Testis (tissue), 3 donors: ENCODE results near the gene SCRG1. TPM values are rescaled to one million over a fixed set of nuclear protein-coding genes. Genes with fewer than 3 reads are reported as not detected.

ENCODE experiments used
- DNase-seq: peaks from one replicate; pipeline ENCODE4 v3.0.0-alpha.2; 2019
- H3K27ac ChIP-seq, 2 donors: fragments of 200-600 bp; sonication (generic); one replicate each; pipeline ENCODE4 v1.5.1; 2019
- H3K27me3 ChIP-seq: fragments of 200-600 bp; sonication (generic); one replicate; pipeline ENCODE4 v1.5.1; 2019
- H3K36me3 ChIP-seq: fragments of 200-600 bp; sonication (generic); one replicate; pipeline ENCODE4 v1.5.1; 2017; ENCODE audit warnings: low read depth; ENCODE audit errors: missing control alignments
- H3K4me1 ChIP-seq: fragments of 200-600 bp; sonication (generic); one replicate; pipeline ENCODE4 v1.5.1; 2019
- H3K4me3 ChIP-seq, 2 donors: fragments of 200-600 bp; sonication (generic); one replicate each; pipeline ENCODE4 v1.5.1; 2017 to 2019
- H3K9me3 ChIP-seq: fragments of 200-600 bp; sonication (generic); one replicate; pipeline ENCODE4 v1.5.1; 2017
- POLR2A ChIP-seq: fragments of 450-650 bp; IDR thresholded peaks from one replicate; pipeline ENCODE4 v1.6.1; 2017; ENCODE audit warnings: antibody characterized with exemption, mild to moderate bottlenecking, moderate library complexity
- WGBS, 2 donors: methylation state at CpG; one replicate each; pipeline ENCODE4 v1.1.5; 2018; 5-methylcytosine and 5-hydroxymethylcytosine counted together
- intact Hi-C: fragments of 100-400 bp; cut with DNase I; formaldehyde crosslinking; loops from one replicate; pipeline ENCODE4 v1.15.1; 2023; ENCODE audit warnings: low total_unique reads
- polyA plus RNA-seq: library from polyadenylated mRNA; stranded (reverse); fragments of 350-450 nt; fragmentation: Illumina TruSeq; extraction: RNeasy Lipid Tissue Mini Kit (QIAGEN cat#74804); gene quantifications from one replicate; pipeline ENCODE4 v1.2.3, GENCODE V29; 2014; ENCODE audit warnings: low read depth, low replicate concordance; ENCODE audit not compliant: insufficient read depth
- total RNA-seq, 2 donors: library from RNA; depleted of rRNA; stranded (reverse); fragments of >200 nt; gene quantifications; one replicate each; pipeline ENCODE4 v1.2.3, GENCODE V29; 2016
- TF ChIP-seq, protein P1 (sequence below), 3 experiments: fragments of 450-650 bp in 2 of 3; fragments of 200-600 bp in 1 of 3; sonication (generic) in 1 of 3; IDR thresholded peaks; one replicate each; pipeline ENCODE4 v1.5.1; 2016 to 2019; ENCODE audit warnings: antibody characterized with exemption in 3 of 3, mild to moderate bottlenecking in 2 of 3, moderate library complexity in 1 of 3

The SCRG1 gene
- total and polyA plus RNA-seq, 3 donors from 2014 or later = 22.9 to 32.0 (median 29.1) TPM

GRCh38 chr4:173420801-173421200, 21.9 kb upstream of the SCRG1 start:
- no peaks in the 10 kb centered on the region for H3K36me3 ChIP-seq
- H3K9me3 ChIP-seq = no peaks in the 10 kb centered on the region
- H3K27ac ChIP-seq = no peak overlapping the region
- TF ChIP-seq POLR2A = no peak
- TF ChIP-seq, protein P1, sequence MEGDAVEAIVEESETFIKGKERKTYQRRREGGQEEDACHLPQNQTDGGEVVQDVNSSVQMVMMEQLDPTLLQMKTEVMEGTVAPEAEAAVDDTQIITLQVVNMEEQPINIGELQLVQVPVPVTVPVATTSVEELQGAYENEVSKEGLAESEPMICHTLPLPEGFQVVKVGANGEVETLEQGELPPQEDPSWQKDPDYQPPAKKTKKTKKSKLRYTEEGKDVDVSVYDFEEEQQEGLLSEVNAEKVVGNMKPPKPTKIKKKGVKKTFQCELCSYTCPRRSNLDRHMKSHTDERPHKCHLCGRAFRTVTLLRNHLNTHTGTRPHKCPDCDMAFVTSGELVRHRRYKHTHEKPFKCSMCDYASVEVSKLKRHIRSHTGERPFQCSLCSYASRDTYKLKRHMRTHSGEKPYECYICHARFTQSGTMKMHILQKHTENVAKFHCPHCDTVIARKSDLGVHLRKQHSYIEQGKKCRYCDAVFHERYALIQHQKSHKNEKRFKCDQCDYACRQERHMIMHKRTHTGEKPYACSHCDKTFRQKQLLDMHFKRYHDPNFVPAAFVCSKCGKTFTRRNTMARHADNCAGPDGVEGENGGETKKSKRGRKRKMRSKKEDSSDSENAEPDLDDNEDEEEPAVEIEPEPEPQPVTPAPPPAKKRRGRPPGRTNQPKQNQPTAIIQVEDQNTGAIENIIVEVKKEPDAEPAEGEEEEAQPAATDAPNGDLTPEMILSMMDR (IDR thresholded peaks at IDR 0.05) = no peak
- WGBS, 2 donors = 88 to 93% methylated on average over 2 of the region's 2 CpGs
- no peaks in the 10 kb centered on the region for H3K4me1 ChIP-seq
- no peaks in the 10 kb centered on the region for H3K27me3 ChIP-seq
- no peak overlapping the region for H3K4me3 ChIP-seq
- no peak for DNase-seq
- intact Hi-C loops = no loop called here

DNA sequence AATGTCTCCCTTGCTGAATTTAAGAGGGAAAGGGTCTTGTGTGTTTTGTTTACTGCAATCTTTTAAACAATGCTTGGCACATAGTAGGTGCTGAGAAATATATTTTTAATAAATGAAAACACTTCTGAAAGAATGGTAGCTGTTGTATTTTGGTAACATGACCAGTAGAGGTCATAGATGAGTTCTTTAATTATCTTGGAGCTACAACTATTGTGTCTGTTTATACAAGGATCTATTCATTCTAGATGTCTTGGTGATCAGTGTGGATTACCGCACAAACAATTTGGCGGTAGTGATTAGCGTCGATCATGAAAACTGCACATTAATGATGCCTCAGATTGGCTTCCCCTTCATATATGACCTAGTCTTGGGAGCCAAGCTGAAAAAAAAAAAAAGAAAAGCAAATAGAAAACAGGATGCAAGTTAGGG, 21.4 kb upstream of the SCRG1 start:
- no peak overlapping the region for H3K27ac ChIP-seq
- H3K4me3 ChIP-seq = no peak overlapping the region
- H3K27me3 ChIP-seq = no peaks in the 10 kb centered on the region
- H3K36me3 ChIP-seq = no peaks in the 10 kb centered on the region
- H3K9me3 ChIP-seq = no peaks in the 10 kb centered on the region
- 24 to 26% methylated on average over 4 of the region's 4 CpGs for WGBS, 2 donors
- TF ChIP-seq, protein P1 (IDR thresholded peaks at IDR 0.05) = peak; percentile 23 to 44 (median 24)
- TF ChIP-seq POLR2A = no peak
- no peaks in the 10 kb centered on the region for H3K4me1 ChIP-seq
- no peak for DNase-seq
- intact Hi-C loops = no loop called here

GRCh38 chr4:173418639-173419038, 19.7 kb upstream of the SCRG1 start:
- Histone ChIP-seq H3K27ac (no peak overlapping the region), H3K36me3 (no peaks in the 10 kb centered on the region), H3K27me3 (no peaks in the 10 kb centered on the region), H3K4me3 (no peak overlapping the region), H3K4me1 (no peaks in the 10 kb centered on the region), H3K9me3 (no peaks in the 10 kb centered on the region)
- TF ChIP-seq, protein P1 (IDR thresholded peaks at IDR 0.05) = no peak
- TF ChIP-seq POLR2A = no peak
- WGBS, 2 donors = 86 to 87% methylated on average over 3 of the region's 3 CpGs
- no peak for DNase-seq
- intact Hi-C loops = loop anchor here (5.0 kb wide), 1 partner anchor 101 kb away; no protein-coding TSS in a partner anchor

DNA sequence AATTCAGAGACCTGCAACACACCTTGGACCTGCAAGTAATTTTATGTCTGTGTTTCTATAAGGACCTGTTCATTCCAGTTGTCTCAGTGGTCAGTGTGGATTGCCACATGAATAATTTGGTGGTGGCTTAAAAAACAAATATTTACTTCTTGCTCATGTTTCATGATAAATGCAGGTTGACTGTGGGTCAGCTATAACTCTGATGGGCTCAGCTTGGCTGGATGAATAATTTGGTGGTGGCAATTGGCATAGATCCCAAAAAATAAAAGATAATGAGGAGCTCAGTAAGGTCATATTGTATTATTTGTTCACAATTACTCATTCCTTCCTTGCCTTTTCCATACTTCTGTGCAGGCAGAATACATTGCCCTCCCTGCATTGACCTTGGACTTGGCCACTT, 18.9 kb upstream of the SCRG1 start:
- no peak for TF ChIP-seq POLR2A
- TF ChIP-seq, protein P1 (IDR thresholded peaks at IDR 0.05) = no peak
- H3K9me3 ChIP-seq = no peaks in the 10 kb centered on the region
- intact Hi-C loops = loop anchor here (5.0 kb wide), 1 partner anchor 101 kb away; no protein-coding TSS in a partner anchor
- no peaks in the 10 kb centered on the region for H3K27me3 ChIP-seq
- H3K27ac ChIP-seq = no peak overlapping the region
- H3K4me3 ChIP-seq = no peak overlapping the region
- no peaks in the 10 kb centered on the region for H3K36me3 ChIP-seq
- DNase-seq = no peak
- no peaks in the 10 kb centered on the region for H3K4me1 ChIP-seq
